ENCODE results near the gene PRAMEF33.
"Not testable (repeated sequence)": the region's sequence is repeated elsewhere in the genome, so short reads cannot be mapped to it uniquely, and the experiment has no call there.

DNA sequence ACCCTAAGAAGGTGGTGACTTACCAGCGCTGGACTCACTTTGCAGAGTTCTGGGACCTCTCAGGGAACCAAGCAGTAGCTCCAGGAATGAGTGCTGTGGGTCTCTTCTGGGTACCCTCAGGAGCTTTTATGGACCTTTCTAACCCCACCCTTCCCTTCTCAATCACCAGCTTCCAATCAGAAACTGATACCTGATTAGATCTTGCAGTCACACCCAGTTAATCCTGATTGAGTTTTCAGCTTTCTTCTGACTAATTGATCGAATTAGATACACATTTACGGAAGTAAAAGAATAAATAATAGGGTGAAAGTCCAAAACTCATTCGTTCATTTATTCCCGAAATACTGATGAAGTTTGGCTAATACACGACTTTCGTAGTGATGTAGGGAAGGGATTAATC lies 43.7 kb downstream of the PRAMEF33 start, which contains the start of gene PRAMEF14:
- TF ChIP-seq CTCF (IDR thresholded peaks at IDR 0.05; ENCODE audit: borderline replicate concordance, extremely low read depth, low read length, poor library complexity, severe bottlenecking); EZH2 (IDR thresholded peaks at IDR 0.05; ENCODE audit: borderline replicate concordance, low read depth, low read length, severe bottlenecking): not testable (repeated sequence)

Measured in DND-41 (cell line).